ENCODE data around the gene ITGA2.
A peak's percentile ranks its signal among the peaks of the same experiment; 100 is the strongest.
"Not testable (repeated sequence)": the region's sequence is repeated elsewhere in the genome, so short reads cannot be mapped to it uniquely, and the experiment has no call there.

Gene ITGA2

DNA sequence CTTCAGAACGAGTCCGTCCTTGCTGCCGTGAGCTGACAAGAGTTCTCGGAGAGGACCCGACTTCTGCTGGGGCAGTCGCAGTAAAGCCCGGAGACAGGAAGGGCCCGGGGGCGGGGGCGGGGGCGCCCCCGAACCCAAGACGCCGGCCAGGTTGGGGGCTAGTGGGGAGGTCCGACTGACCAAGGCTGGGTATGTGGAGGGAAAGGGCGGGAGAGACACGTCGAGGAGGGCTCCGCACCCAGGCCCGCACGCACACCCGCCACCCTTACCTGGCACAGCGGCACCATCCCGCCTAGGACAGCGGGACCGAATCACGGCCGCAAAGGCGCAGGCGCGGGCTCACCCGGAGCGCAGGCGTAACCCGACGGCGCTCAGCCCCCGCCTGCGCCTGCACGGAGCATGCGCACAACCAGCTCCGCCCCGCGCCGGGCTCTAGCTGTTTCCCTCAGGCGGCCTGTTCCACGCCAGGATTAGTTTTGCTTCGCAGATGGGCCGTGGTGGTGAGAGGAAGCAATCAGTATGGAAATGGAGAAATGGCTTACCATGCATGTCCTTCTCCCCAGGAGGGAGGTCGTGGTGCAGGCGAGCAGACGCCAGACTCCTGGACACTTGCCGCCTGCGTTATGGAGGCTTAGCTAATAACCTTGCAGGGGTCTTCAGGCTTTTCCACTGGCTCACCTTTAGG lies 120.4 kb downstream of the ITGA2 start, which contains the start of gene MOCS2:
MOCS2 (minus strand) TSS at position 315 of the 685 bp plus-strand sequence. CDS start 2,583 bp downstream, outside the sequence.
- peak; percentile 90 for DNase-seq

DNA sequence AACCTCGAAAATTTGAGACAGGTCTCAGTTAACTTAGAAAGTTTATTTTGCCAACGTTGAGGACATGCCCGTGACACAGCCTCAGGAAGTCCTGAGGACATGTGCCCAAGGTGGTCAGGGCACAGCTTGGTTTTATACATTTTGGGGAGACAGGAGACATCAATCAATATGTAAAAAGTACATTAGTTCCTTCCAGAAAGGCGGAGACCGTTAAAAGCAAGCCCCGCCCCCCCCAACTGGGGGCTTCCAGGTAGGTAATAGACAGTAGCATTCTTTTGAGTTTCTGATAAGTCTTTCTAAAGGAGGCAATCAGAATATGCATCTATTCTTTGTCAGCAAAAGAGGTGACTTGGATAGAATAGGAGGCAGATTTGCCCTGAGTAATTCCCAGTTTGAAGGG lies 121.0 kb downstream of the ITGA2 start:
- DNase-seq = no peak

DNA sequence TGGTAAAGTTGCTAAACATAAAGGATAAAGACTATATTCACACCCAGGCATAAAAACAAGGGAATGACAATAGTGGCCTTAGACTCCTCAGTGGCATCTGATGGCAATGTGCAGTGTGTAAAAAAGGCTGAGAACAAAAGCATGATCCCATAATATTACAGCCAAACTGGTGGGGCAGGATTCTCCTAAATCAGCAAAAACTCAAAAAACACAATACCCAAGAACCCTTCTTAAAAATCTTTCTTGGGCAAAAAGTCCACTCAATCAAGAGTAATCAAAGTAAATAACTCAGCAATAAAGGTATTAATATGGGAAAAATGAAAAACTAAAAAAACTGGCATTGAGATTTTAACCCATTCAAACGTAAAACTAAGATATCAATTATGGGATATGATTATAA lies 122.0 kb downstream of the ITGA2 start:
- no peak for DNase-seq

DNA sequence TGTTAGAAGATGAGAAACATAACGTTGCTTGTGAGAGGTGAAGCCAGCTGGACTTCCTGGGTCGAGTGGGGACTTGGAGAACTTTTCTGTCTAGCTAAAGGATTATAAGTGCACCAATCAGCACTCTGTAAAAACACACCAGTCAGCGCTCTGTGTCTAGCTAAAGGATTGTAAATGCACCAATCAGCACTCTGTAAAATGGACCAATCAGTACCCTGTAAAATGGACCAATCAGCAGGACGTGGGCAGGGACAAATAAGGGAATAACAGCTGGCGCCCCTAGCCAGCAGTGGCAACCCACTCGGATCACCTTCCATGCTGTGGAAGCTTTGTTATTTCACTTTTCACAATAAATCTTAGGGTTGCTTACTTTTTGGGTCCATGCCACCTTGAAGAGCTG lies 123.2 kb downstream of the ITGA2 start:
- not testable (repeated sequence) for DNase-seq

DNA sequence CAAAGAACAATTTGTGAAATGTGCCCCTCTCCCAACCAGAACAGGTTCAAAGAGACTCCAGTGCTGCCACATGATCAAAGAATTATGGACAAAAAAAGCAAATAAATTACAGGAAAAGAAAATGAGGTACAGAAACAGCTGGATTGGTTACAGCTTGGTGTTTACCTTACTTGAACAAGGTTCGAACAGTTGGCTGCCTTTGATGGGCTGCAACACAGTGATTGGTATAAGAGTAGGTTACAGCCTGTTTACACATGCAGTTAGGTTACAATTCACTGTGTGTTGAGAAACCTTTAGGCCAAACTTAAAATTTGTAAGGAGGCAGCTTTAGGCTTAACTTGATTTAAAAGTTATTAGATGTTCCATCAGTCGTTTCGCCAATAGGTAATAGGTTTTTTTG lies 123.8 kb downstream of the ITGA2 start:
- DNase-seq = no peak

DNA sequence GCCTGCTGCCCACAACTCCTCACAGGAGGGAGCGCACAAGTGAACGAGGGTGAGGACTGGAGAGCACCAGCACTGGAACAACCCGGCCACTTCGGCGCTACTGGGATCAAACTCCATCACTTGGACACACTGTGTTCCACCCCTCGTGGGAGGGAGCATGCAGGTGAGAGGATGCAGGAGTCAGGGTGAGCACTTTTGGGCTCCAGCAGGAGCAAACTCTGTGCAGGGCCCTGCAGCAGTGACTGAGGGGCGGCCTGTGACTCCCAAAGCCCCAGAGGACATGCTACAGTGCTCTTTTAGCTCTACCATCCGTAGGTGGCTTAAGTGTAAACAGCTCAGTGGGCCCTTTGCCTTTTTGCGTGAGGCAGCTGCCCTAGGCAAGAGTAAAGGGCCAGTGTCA lies 124.8 kb downstream of the ITGA2 start:
- DNase-seq = no peak

DNA sequence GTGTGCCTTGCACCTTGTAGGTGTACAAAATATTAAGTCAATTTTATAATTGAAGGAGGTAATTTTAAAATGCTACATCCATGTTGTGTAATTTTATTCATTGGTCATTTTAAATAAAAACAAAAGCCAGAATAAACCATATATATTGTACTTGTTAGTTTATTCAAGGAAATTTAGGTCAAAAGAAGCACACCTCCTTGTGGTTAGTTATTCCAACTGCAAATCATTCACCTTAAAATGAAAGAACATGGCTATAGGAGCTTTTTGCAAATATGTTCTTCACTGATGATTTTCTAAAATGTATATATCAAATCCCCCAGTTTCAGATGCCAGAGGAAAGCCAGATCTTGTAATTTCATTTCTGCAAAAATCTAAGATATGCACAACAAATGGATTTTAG lies 125.8 kb downstream of the ITGA2 start:
- DNase-seq = peak; percentile 25

DNA sequence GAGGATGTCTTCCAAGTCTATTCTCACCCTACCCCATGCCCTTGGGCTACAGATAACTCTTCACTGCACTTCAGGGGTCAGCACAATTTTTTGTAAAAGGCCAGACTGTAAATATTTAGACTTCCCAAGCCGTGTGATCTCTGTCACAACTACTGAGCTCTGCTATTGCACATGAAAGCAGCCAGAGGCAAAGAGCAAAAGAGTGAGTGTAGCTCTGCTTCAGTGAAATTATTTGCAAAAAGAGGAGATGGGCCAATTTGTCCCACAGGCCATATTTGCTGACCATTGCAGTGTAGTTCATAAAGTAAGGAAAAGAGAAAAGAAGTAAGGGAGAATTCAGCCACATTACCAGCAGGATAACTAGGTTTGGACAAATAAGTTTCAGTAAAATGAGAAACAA lies 127.4 kb downstream of the ITGA2 start:
- no peak for DNase-seq

DNA sequence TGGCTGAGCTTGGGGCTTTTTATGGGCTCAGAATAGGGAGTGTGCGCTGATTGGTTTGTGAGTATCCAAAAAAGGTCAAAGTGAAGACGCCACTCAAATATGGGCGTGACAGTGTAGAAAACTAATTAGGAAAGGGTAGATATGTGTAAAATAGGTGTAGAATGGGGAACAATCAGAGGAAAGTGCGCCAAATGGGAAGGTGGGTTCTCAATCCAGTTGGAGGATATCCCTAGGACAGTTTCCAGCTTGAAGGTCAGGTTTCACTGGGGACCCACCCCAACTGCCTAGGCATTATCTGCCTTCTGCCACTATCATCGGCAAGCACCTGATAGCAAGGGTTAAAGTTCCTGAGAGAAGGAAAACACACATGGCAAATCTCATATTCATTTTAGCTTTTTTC lies 129.7 kb downstream of the ITGA2 start:
- DNase-seq = no peak

DNA sequence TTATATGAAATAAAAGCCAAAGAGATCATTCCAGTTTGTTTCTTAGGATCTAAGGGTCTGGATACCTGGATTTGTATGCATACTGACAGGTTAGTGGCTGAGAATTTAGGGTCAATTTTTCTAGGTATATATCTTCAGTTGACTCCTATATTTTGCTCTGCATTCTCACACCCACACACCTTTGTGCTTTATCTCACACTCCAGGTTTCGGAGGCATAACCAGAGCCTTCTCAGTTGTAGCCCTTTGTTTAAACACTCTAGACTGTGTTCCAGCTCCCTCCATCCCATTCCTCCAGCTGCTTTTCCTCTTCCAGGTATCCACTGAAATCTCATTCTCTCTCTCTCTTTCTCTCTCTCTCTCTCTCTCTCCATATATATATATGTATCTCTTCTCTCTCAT lies 131.0 kb downstream of the ITGA2 start:
- no peak for DNase-seq

DNA sequence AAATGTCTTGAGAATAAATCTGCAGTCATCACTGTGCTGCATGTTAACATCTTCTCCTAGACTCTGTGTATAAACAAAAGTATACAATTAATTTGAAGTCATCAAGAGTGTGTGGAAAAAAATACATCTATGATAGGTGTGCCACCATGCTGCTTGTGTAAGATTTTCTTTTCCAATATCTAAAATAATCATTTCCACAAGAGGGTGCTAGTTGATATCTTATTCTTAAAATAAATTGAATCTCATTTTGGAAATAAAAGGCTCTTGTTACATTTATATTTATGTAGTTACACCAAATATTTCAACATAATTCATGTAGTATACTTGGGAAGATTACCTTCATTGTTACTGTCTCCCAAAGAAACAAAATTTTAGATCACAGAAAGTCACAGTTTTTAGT lies 134.6 kb downstream of the ITGA2 start:
- peak; percentile 34 for DNase-seq

DNA sequence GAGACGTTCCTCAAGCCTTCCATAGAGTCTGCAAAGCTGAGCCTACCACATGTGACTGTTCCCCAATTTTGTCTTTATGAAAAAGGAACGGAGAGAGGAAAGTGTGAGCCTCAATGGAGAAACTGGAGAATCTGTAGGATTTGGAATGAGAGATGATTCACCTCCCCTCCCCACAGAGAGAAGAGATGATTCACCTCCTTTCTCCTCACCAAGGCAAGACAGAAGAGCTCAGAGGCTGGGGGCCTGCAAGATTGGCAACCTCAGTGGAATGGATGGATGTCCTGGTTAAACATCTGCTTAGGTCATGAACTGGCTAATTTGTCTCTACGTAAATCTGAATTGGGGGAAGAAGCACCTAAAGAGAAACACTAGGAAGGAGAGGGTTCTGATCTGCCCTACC lies 137.4 kb downstream of the ITGA2 start:
- no peak for DNase-seq

DNA sequence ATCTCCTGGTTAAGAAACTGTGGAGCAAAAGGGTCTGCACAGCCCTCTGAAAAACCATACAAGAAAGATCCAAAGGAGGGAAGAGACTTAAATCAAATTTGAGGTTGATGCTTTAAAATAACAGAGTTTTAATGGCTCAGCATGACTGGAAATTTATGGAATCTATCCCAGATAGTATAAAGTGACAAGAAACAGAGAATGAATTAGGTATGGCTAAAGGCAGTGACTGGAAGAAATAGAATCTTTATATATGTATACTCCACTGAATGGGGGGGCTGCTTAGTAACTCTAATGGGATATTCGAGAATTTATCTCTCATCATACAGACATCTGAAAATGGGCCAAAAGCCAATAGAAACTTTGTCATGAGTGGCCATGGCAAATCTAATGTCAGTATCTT lies 138.0 kb downstream of the ITGA2 start:
- DNase-seq = no peak

DNA sequence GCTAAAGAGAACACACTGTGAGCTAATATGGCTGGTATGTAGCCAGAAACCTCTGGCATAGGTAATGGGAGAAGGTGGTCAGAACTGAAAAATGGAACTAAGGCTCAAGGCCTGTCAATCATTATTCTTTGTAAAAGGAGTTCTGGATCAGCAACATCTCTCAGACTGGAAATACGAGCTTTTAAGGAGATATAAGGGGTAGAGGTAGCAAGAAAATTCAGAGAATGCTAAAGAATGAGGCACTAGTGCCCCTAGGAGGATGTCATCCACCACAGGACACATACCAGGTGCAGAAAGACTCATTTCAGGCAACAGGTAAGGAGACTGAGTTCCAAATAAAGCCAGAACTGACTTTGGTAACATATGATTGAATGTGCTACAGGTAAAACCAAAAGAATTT lies 139.3 kb downstream of the ITGA2 start:
- DNase-seq = no peak

DNA sequence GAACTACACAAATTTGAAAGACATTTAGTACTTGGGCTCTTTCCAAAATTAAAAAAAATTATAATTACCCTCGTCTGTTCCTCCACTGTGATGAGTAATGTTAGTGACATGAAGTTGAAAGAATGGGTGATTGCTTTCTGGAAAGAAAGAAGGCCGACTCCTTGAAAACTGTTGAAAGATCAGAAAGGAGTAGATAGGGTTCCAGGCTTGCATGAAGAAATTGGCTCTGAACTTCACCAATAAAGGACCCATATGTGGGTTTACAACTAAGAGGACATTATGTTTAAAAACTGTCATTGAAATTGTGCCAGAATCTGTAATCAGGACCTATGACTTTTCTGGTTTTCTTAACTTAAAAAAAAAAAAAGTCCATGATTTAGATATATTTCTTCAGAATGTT lies 141.1 kb downstream of the ITGA2 start:
- no peak for DNase-seq

DNA sequence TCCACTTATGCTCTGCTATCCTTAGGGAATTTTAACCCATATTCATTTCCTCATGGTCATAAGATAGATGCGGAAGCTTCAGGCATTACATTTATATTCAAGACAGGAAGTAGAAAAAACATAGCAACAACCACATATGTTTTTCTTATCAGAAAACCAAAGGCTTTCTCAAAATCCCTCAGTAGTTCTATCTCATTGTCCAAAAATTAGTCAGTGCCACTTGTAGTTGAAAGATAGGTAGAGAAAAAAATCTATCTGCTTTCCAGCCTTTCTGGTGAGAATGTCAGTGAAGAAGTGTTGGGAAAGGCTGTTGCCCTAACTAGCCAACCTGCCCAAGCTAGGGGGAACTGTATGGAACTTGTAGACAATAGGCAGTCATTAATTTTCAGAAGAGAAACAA lies 143.9 kb downstream of the ITGA2 start:
- peak; percentile 38 for DNase-seq

All from hematopoietic multipotent progenitor cell treated with erythropoietin and hydrocortisone succinate and interleukin-3 and kit ligand, for 8 days (in vitro differentiated cells).